Mucosa of descending colon (tissue), 3 donors: ENCODE results near the gene TFAP2A. TPM values are rescaled to one million over a fixed set of nuclear protein-coding genes. Genes with fewer than 3 reads are reported as not detected.

Experiments
- ATAC-seq: fragments of 200-7000 bp; cut with Tn5 transposase; one replicate; pipeline ENCODE4 v1.9.1; 2020; ENCODE audit warnings: mild to moderate bottlenecking, moderate library complexity
- DNase-seq, 3 donors: peaks; one replicate each; pipeline ENCODE4 v3.0.0-alpha.2; 2020
- H3K36me3 ChIP-seq: fragments of 200-600 bp; one replicate; pipeline ENCODE4 v1.8.0; 2021; ENCODE audit warnings: low read depth, mild to moderate bottlenecking
- H3K4me1 ChIP-seq: fragments of 200-600 bp; one replicate; pipeline ENCODE4 v1.8.0; 2021; ENCODE audit warnings: low read depth, mild to moderate bottlenecking
- H3K4me3 ChIP-seq: fragments of 200-600 bp; one replicate; pipeline ENCODE4 v1.8.0; 2021; ENCODE audit warnings: mild to moderate bottlenecking
- H3K9me3 ChIP-seq: fragments of 200-600 bp; one replicate; pipeline ENCODE4 v1.8.0; 2021; ENCODE audit warnings: mild to moderate bottlenecking
- intact Hi-C, 2 donors: fragments of 100-400 bp; cut with DNase I in 1 of 2; cut with micrococcal nuclease in 1 of 2; formaldehyde crosslinking; loops; one replicate each; pipeline versions ENCODE4 v1.11.0 to v1.11.1; 2022; cut with DNase I, micrococcal nuclease
- total RNA-seq, 3 donors: library from RNA; stranded (reverse); fragmentation: NEBNext Ultra II Directional in 2 of 3; extraction: Animal tissue kit (Norgen Biotek cat#: 25700) in 2 of 3; gene quantifications; one replicate each; pipeline versions ENCODE4 v1.2.1 to v1.2.4, GENCODE V29; 2021 to 2023
- TF ChIP-seq, protein P1 (sequence below): fragments of 200-600 bp; IDR thresholded peaks from one replicate; pipeline ENCODE4 v1.8.0; 2022; ENCODE audit warnings: antibody characterized with exemption, mild to moderate bottlenecking
- donor health status: DM: no; HTN: no; CAD: no; lungs with moderate emphysema.
- donor health status: DM: no; HTN: no; CAD: no.
- donor health status: DM: no; HTN: yes; CAD: no.

Gene TFAP2A
- total RNA-seq, 3 donors from 2014 or later = 0.09 to 0.98 (median 0.53) TPM

- ATAC-seq (no peak), DNase-seq (no peak)
- Histone ChIP-seq H3K9me3 (no peaks in the 10 kb centered on the region), H3K36me3 (no peaks in the 10 kb centered on the region), H3K4me1 (peaks cover 16% of the 10 kb centered on the region), H3K4me3 (no peak overlapping the region)
- TF ChIP-seq, protein P1, sequence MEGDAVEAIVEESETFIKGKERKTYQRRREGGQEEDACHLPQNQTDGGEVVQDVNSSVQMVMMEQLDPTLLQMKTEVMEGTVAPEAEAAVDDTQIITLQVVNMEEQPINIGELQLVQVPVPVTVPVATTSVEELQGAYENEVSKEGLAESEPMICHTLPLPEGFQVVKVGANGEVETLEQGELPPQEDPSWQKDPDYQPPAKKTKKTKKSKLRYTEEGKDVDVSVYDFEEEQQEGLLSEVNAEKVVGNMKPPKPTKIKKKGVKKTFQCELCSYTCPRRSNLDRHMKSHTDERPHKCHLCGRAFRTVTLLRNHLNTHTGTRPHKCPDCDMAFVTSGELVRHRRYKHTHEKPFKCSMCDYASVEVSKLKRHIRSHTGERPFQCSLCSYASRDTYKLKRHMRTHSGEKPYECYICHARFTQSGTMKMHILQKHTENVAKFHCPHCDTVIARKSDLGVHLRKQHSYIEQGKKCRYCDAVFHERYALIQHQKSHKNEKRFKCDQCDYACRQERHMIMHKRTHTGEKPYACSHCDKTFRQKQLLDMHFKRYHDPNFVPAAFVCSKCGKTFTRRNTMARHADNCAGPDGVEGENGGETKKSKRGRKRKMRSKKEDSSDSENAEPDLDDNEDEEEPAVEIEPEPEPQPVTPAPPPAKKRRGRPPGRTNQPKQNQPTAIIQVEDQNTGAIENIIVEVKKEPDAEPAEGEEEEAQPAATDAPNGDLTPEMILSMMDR = no peak
- intact Hi-C loops = no loop called here
These were observed 10.5 kb upstream of the TFAP2A start for GRCh38 chr6:10425176-10425974.

DNA sequence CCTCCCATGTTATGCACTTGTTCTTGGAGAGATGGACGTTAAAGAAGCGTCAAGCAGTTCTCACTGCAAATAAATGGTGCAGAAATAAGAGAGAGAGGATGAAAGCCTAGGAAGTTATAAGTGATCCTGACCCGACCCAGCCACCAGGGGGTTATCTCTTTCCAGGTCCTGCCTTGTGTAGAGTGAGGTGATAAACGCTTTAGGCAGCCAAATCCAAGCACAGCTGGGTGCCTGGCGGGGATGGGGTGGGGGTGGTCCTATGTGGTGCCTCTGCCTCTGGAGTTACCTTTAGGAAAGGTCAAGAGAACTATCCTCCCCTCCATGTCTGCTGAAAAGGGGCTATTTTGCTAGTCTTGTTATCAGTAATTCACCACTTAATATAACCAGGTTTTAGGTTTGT, 9.2 kb upstream of the TFAP2A start:
- TF ChIP-seq, protein P1 = no peak
- no peak for DNase-seq
- ATAC-seq = no peak
- Histone ChIP-seq H3K9me3 (no peaks in the 10 kb centered on the region), H3K4me1 (peaks cover 16% of the 10 kb centered on the region), H3K36me3 (no peaks in the 10 kb centered on the region), H3K4me3 (no peak overlapping the region)
- intact Hi-C loops = no loop called here

DNA sequence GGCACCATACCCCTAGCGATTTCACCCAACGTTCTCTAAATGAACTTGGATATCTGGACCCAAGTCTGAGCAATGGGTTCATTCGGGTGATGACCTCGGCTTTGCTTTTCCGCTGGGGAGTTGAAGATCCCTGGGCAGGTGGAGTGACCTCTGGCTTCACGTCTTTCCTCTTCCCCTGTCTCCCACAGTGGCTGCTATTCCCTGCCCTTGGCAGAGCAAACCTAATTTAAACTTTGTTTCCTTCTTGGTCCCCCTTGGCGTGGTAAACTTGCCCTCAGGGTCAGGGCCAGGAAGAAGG, 7.8 kb upstream of the TFAP2A start:
- H3K4me1 ChIP-seq = peaks cover 16% of the 10 kb centered on the region
- TF ChIP-seq, protein P1 = no peak
- ATAC-seq (no peak), DNase-seq (no peak)
- H3K36me3 ChIP-seq = no peaks in the 10 kb centered on the region
- intact Hi-C loops = no loop called here
- H3K9me3 ChIP-seq = no peaks in the 10 kb centered on the region
- H3K4me3 ChIP-seq = no peak overlapping the region

DNA sequence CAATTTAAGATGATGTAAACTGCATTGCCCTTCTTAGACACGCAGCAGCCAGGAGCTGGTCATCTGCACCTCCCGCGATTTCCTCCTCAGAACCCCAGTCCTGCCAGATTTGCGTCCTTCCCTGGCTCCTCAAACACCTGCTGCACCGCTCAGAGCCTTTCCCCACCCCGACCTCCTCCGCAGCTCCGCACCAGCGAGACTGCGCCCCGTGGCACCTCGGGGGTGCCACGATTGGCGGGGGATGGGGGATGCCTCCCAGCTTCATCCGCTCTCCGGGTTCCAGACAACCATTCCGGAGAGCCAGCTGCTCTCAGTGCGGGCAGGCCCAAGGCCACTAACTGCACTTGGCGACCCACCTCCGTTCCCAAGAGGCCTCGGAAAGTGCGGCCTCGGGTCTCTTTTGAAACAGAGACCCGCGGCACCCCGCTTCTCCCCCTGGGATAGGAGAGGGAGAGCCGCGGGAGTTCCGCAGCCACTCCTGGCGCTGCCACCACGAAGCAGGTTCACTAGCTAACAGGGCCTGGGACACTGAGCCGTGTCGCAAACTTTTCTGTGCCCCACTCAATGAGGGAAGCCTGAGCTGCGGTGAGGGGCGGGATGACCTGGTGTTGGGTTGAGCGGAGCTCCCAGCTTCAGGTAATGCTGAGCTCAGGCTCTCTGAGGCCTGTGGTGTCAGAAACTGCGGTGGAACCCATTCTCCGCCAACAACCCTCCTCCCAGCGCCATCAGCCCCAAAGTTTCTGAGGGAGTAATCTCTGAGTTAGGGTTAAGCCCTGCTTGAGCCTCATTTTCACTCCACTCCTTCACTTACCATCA, 7.3 kb upstream of the TFAP2A start:
- intact Hi-C loops = no loop called here
- H3K4me1 ChIP-seq = peaks cover 16% of the 10 kb centered on the region

DNA sequence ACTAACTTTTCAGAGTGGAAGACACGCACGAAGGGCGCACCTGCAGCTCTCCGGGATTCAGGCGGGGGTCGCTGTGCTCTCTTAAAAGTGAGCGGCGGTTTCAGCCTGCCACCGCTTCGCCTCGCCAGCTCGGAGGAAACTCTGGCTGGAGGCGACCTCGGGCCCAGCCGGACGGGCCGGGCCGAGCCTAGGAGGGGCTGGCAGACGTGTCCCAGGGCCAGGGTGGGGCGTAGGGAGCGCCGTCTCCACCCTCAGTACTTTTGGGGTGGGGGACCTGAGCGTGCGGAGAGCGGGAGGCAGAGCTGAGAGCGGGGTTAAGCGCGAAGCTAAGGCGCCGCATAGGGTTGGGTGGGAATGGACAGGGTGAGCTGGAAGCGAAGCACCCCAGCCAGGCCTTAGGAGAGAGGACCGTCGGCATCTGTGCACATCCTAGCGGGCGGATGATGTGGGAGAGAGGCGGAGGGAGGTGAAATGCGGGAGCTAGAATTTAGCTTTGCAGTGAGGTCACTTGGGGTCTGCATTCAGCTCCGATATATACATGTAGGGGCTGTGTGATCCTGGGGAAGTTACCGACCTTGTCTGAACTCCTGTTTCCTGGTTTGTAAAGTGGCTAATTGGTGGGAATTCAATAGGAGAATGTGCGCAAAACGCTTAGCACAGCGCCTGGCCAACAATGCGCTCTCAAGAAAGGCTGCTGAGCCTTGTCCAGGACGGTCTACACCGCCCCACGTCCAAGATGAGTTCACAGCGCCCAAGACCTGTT, 6.5 kb upstream of the TFAP2A start:
- intact Hi-C loops = no loop called here
- peaks cover 11% of the 10 kb centered on the region for H3K4me1 ChIP-seq
- TF ChIP-seq, protein P1 = no peak
- ATAC-seq (no peak), DNase-seq (no peak)
- H3K4me3 ChIP-seq = no peak overlapping the region
- H3K9me3 ChIP-seq = no peaks in the 10 kb centered on the region
- H3K36me3 ChIP-seq = no peaks in the 10 kb centered on the region

More for the DNA sequence above, 7.3 kb upstream of the TFAP2A start:
- H3K9me3 ChIP-seq = no peaks in the 10 kb centered on the region
- DNase-seq (peak in 1 of 3 donors; percentile 20), ATAC-seq (no peak)
- TF ChIP-seq, protein P1 = no peak
- H3K4me3 ChIP-seq = no peak overlapping the region
- H3K36me3 ChIP-seq = no peaks in the 10 kb centered on the region
